H9 (cell line): ENCODE data around the gene BMPR1A. TPM values are rescaled to one million over a fixed set of nuclear protein-coding genes. Genes with fewer than 3 reads are reported as not detected.

ENCODE experiments used
- DNase-seq: peaks from one replicate; pipeline ENCODE4 v3.0.0-alpha.2; 2017
- H2AFZ ChIP-seq: one replicate; pipeline ENCODE4 v1.6.1; 2013; ENCODE audit warnings: mild to moderate bottlenecking, low read length, control low read depth, moderate library complexity
- H2AK5ac ChIP-seq: 2 replicates; pipeline ENCODE4 v1.6.1; 2013; ENCODE audit warnings: low read length, control low read depth, mixed read lengths; ENCODE audit not compliant: insufficient read length
- H2BK120ac ChIP-seq: one replicate; pipeline ENCODE4 v1.6.1; 2013; ENCODE audit warnings: low read depth, mild to moderate bottlenecking, low read length, control low read depth, inconsistent platforms; ENCODE audit not compliant: poor library complexity, severe bottlenecking
- H2BK12ac ChIP-seq: 2 replicates; pipeline ENCODE4 v1.6.1; 2013; ENCODE audit warnings: low read length, control low read depth, mixed read lengths, low read depth; ENCODE audit not compliant: insufficient read length
- H2BK15ac ChIP-seq: 2 replicates; pipeline ENCODE4 v1.6.1; 2013; ENCODE audit warnings: low read depth, low read length, control low read depth
- H2BK20ac ChIP-seq: one replicate; pipeline ENCODE4 v1.6.1; 2013; ENCODE audit warnings: low read depth, mild to moderate bottlenecking, low read length, control low read depth, inconsistent platforms; ENCODE audit not compliant: poor library complexity, severe bottlenecking
- H2BK5ac ChIP-seq: 2 replicates; pipeline ENCODE4 v1.6.1; 2013; ENCODE audit warnings: low read length, control low read depth, mixed read lengths; ENCODE audit not compliant: insufficient read length
- H3K14ac ChIP-seq: 2 replicates; pipeline ENCODE4 v1.6.1; 2013; ENCODE audit warnings: low read length, control low read depth; ENCODE audit not compliant: insufficient read depth
- H3K18ac ChIP-seq: 2 replicates; pipeline ENCODE4 v1.6.1; 2013; ENCODE audit warnings: low read depth, mild to moderate bottlenecking, mixed read lengths, low read length, control low read depth; ENCODE audit not compliant: insufficient read length
- H3K23ac ChIP-seq: 2 replicates; pipeline ENCODE4 v1.6.1; 2013; ENCODE audit warnings: low read length, control low read depth, mixed read lengths, low read depth; ENCODE audit not compliant: insufficient read length
- H3K23me2 ChIP-seq: 2 replicates; pipeline ENCODE4 v1.6.1; 2013; ENCODE audit warnings: low read depth, mild to moderate bottlenecking, mixed read lengths, low read length, control low read depth; ENCODE audit not compliant: insufficient read length, poor library complexity, severe bottlenecking
- H3K27ac ChIP-seq: 2 replicates; pipeline ENCODE4 v1.5.1; 2013; ENCODE audit warnings: low read length, control low read depth, mixed read lengths, low read depth; ENCODE audit not compliant: insufficient read length
- H3K27me3 ChIP-seq: 2 replicates; pipeline ENCODE4 v1.6.1; 2013; ENCODE audit warnings: low read length, control low read depth, inconsistent platforms; ENCODE audit not compliant: insufficient read depth
- H3K4ac ChIP-seq: 2 replicates; pipeline ENCODE4 v1.6.1; 2013; ENCODE audit warnings: low read depth, mild to moderate bottlenecking, control low read depth, inconsistent platforms, low read length, moderate library complexity
- H3K4me1 ChIP-seq: 2 replicates; pipeline ENCODE4 v1.6.1; 2013; ENCODE audit warnings: low read length, control low read depth, inconsistent platforms; ENCODE audit not compliant: insufficient read depth
- H3K4me2 ChIP-seq: 2 replicates; pipeline ENCODE4 v1.6.1; 2013; ENCODE audit warnings: low read length, control low read depth, mixed read lengths; ENCODE audit not compliant: insufficient read length, insufficient read depth
- H3K56ac ChIP-seq: 2 replicates; pipeline ENCODE4 v1.6.1; 2013; ENCODE audit warnings: low read depth, mild to moderate bottlenecking, mixed read lengths, low read length, control low read depth; ENCODE audit not compliant: insufficient read length
- H3K79me1 ChIP-seq: 2 replicates; pipeline ENCODE4 v1.6.1; 2013; ENCODE audit warnings: low read depth, mild to moderate bottlenecking, moderate library complexity, low read length, control low read depth, inconsistent platforms; ENCODE audit not compliant: insufficient read depth, poor library complexity, severe bottlenecking
- H3K79me2 ChIP-seq: 2 replicates; pipeline ENCODE4 v1.6.1; 2013; ENCODE audit warnings: low read length, control low read depth, inconsistent platforms; ENCODE audit not compliant: insufficient read depth
- H3K9ac ChIP-seq: 2 replicates; pipeline ENCODE4 v1.6.1; 2013; ENCODE audit warnings: low read length, control low read depth, mixed read lengths; ENCODE audit not compliant: insufficient read length; ENCODE audit errors: extremely low read depth
- H3K9me3 ChIP-seq: one replicate; pipeline ENCODE4 v1.6.1; 2013; ENCODE audit warnings: low read depth, low read length, inconsistent platforms; ENCODE audit not compliant: control insufficient read depth
- H3T11ph ChIP-seq: one replicate; pipeline ENCODE4 v1.6.1; 2013; ENCODE audit warnings: mild to moderate bottlenecking, low read length, control low read depth, inconsistent platforms
- H4K20me1 ChIP-seq: one replicate; pipeline ENCODE4 v1.6.1; 2013; ENCODE audit not compliant: control insufficient read depth, insufficient read length, insufficient read depth
- H4K5ac ChIP-seq: 2 replicates; pipeline ENCODE4 v1.6.1; 2013; ENCODE audit warnings: low read depth, mild to moderate bottlenecking, mixed read lengths, low read length, control low read depth; ENCODE audit not compliant: insufficient read length
- H4K8ac ChIP-seq: replicated peaks from 2 replicates; pipeline ENCODE4 v1.6.1; 2013; ENCODE audit warnings: low read length, control low read depth, mixed read lengths, low read depth; ENCODE audit not compliant: insufficient read length
- H4K91ac ChIP-seq: 2 replicates; pipeline ENCODE4 v1.6.1; 2013; ENCODE audit warnings: low read depth, mild to moderate bottlenecking, moderate library complexity, mixed read lengths, low read length, control low read depth; ENCODE audit not compliant: insufficient read length
- H3K27ac Mint-ChIP-seq, 3 experiments: 2 replicates in 2 of 3; 3 replicates in 1 of 3; pipeline ENCODE4 v1.8.0; 2020 to 2021; ENCODE audit warnings: mixed read lengths in 3 of 3, mild to moderate bottlenecking in 1 of 3, moderate library complexity in 1 of 3
- H3K27me3 Mint-ChIP-seq: 2 replicates; pipeline ENCODE4 v1.8.0; 2021; ENCODE audit warnings: low read depth, mild to moderate bottlenecking, moderate library complexity, mixed read lengths
- H3K36me3 Mint-ChIP-seq, 3 experiments: 2 replicates in 2 of 3; 3 replicates in 1 of 3; pipeline ENCODE4 v1.8.0; 2020 to 2021; ENCODE audit warnings: low read depth in 3 of 3, mixed read lengths in 3 of 3; ENCODE audit not compliant: insufficient read depth in 1 of 3
- H3K4me1 Mint-ChIP-seq, 2 experiments: 2 replicates each; pipeline ENCODE4 v1.8.0; 2020; ENCODE audit warnings: mixed read lengths in 2 of 2
- H3K4me3 Mint-ChIP-seq, 2 experiments: 2 replicates in 1 of 2; 3 replicates in 1 of 2; pipeline ENCODE4 v1.8.0; 2020 to 2021; ENCODE audit warnings: mild to moderate bottlenecking in 2 of 2, mixed read lengths in 2 of 2, moderate library complexity in 1 of 2
- H3K9me3 Mint-ChIP-seq, 2 experiments: 2 replicates in 1 of 2; 3 replicates in 1 of 2; pipeline ENCODE4 v1.8.0; 2020; ENCODE audit warnings: mild to moderate bottlenecking in 2 of 2, mixed read lengths in 2 of 2, moderate library complexity in 1 of 2
- WGBS: extraction: QIAGEN DNeasy Blood & Tissue Kit; methylation state at CpG from one replicate; pipeline ENCODE4 v1.1.7; 2013; ENCODE audit warnings: missing lambda C conversion rate, low lambda C conversion rate, mixed read lengths; ENCODE audit not compliant: insufficient read length; ENCODE audit errors: extremely low coverage; 5-methylcytosine and 5-hydroxymethylcytosine counted together
- total RNA-seq: library from RNA; stranded (reverse); gene quantifications from 2 replicates; pipeline ENCODE4 v1.2.1, GENCODE V29; 2021
- TF ChIP-seq, protein P1 (sequence below): fragments of 200-600 bp; sonication (generic); conservative IDR thresholded peaks from 3 replicates; pipeline ENCODE4 v1.8.0; 2021; ENCODE audit warnings: antibody characterized with exemption, mild to moderate bottlenecking

BMPR1A gene
- total RNA-seq, 1 experiment from 2014 or later, result 138 TPM

DNA sequence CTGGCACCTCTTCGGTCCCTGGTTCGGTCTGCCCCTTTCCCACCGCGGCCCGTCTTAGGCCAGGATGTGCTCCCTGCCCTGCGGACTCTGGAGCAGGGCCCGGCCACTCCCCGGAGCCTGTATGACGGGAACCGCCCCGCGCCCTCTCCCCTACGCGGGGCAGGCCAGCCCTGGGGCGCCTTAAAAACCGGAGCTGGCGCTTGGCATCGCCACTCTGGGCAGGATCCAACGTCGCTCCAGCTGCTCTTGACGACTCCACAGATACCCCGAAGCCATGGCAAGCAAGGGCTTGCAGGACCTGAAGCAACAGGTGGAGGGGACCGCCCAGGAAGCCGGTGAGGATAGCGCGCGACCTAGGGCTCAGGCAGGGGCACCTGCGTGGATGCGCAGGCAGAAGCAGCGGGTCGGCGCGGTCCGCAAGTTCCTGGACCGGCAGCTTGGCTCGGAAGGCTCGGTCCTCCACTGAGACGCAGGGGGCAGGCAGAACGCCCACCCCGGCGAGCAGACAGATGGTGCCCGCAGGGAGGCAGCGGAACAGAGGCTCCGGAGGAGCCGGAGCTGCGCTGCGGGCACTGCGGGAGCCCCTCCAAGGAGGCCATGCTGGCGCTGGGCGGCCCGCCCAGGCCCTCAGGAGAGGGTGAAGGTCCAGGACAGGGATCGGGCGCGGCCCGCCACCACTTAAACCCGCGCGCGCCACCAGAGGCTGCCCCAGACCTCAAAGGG lies 212.0 kb downstream of the BMPR1A start, which contains the start of gene ADIRF:
ADIRF (plus strand) TSS at position 212 of the 723 bp plus-strand sequence; CDS start at position 275, 63 bp downstream.
- H2BK5ac ChIP-seq, result no peak within 1 kb of the TSS
- H4K20me1 ChIP-seq, result no peaks in the 10 kb centered on the region
- H2BK20ac ChIP-seq, result no peak within 1 kb of the TSS
- H3K79me2 ChIP-seq, result no peaks in the 10 kb centered on the region
- Mint-ChIP-seq H3K4me1 (peaks cover 30 to 48% of the 10 kb centered on the region in 2 experiments), H3K36me3 (peaks cover 0 to 3% (median 0%) of the 10 kb centered on the region in 3 experiments; a peak in 1 of 7 replicates), H3K9me3 (peaks cover 0 to 4% of the 10 kb centered on the region in 2 experiments; a peak in 1 of 5 replicates), H3K4me3 (no peak within 1 kb of the TSS), H3K27me3 (peaks cover 27% of the 10 kb centered on the region), H3K27ac (peak within 1 kb of the TSS in 1 of 3 experiments; percentile 86; a peak in 1 of 7 replicates)
- no peak within 1 kb of the TSS for H2BK120ac ChIP-seq
- H4K5ac ChIP-seq, result no peak within 1 kb of the TSS
- H3K27ac ChIP-seq, result no peak within 1 kb of the TSS
- no peak within 1 kb of the TSS for H4K8ac ChIP-seq
- peaks cover 7% of the 10 kb centered on the region; the same call in 1 of the 2 replicates for H3K27me3 ChIP-seq
- no peak within 1 kb of the TSS for H4K91ac ChIP-seq
- no peak within 1 kb of the TSS for H3K23ac ChIP-seq
- DNase-seq, result peak; percentile 37
- no peak within 1 kb of the TSS for H2AFZ ChIP-seq
- H3K23me2 ChIP-seq, result peaks cover 15% of the 10 kb centered on the region
- no peak within 1 kb of the TSS for H2AK5ac ChIP-seq
- no peak within 1 kb of the TSS for H2BK12ac ChIP-seq
- no CpG with 5 or more reads among the region's 59 CpGs for WGBS
- H3K79me1 ChIP-seq, result no peaks in the 10 kb centered on the region
- H3K9me3 ChIP-seq, result no peaks in the 10 kb centered on the region
- no peak within 1 kb of the TSS for H2BK15ac ChIP-seq
- no peak within 1 kb of the TSS for H3K4me2 ChIP-seq
- TF ChIP-seq, protein P1, sequence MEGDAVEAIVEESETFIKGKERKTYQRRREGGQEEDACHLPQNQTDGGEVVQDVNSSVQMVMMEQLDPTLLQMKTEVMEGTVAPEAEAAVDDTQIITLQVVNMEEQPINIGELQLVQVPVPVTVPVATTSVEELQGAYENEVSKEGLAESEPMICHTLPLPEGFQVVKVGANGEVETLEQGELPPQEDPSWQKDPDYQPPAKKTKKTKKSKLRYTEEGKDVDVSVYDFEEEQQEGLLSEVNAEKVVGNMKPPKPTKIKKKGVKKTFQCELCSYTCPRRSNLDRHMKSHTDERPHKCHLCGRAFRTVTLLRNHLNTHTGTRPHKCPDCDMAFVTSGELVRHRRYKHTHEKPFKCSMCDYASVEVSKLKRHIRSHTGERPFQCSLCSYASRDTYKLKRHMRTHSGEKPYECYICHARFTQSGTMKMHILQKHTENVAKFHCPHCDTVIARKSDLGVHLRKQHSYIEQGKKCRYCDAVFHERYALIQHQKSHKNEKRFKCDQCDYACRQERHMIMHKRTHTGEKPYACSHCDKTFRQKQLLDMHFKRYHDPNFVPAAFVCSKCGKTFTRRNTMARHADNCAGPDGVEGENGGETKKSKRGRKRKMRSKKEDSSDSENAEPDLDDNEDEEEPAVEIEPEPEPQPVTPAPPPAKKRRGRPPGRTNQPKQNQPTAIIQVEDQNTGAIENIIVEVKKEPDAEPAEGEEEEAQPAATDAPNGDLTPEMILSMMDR, result no peak
- H3K9ac ChIP-seq, result no peak within 1 kb of the TSS
- H3K56ac ChIP-seq, result no peak within 1 kb of the TSS
- no peak within 1 kb of the TSS for H3T11ph ChIP-seq
- H3K4me1 ChIP-seq, result peaks cover 2% of the 10 kb centered on the region; the same call in 1 of the 2 replicates
- H3K4ac ChIP-seq, result no peak within 1 kb of the TSS
- H3K18ac ChIP-seq, result no peak within 1 kb of the TSS
- H3K14ac ChIP-seq, result no peak within 1 kb of the TSS
